Measurements from ENCODE around the gene H6PD. TPM values are rescaled to one million over a fixed set of nuclear protein-coding genes. Genes with fewer than 3 reads are reported as not detected.

Gene H6PD
- total RNA-seq, 2 experiments from 2014 or later, result 15.1 to 15.3 TPM

DNA sequence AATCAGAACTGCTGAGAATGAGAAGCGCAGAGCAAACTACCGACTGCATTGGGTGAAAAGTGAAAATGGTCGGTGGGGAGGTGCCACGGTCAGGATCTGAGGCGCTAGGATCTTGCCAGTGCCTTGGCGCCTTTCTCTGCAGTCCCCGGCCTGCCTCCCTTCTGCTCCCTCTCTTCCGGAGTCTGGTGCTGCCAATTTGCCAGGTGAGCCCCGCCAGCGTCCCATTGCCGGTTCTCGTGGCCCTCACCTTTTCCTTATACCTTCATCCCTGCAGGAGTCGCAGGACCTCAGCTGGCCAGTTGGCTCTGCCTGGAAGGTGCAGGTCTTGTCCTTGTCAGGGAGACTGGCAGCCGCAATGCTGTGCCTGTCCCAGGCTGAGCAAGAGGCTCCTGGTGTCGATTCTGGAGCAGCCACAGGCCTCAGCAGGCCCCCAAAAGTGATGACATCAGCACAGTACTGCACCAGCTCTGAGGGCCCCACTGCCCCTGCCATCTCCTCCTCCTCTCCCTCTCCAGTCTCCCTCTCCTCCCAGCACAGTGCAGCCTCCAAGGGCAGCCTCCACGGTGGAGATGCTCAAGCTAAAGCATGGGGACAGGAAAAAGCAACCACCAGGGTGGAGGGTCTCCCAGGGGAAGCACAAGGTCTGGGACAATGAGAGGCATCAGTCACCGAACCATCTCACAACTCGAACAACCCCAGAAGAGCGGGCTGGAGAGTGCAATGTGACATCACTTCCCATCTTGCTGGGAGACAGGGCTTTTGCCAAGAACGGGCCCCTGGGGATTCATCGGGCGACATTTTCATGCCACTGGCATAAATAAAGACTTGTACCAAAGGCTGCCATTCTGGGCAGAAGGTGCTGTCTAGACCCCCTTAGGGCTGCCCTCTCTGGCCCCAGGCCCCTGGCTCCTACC is 37.1 kb upstream of the H6PD start:
- peaks cover 67% of the 10 kb centered on the region for H3K27me3 Mint-ChIP-seq
- H3K36me3 Mint-ChIP-seq (ENCODE audit: low read depth), result no peaks in the 10 kb centered on the region
- no peak for DNase-seq
- peaks cover 27% of the 10 kb centered on the region for H3K4me1 Mint-ChIP-seq
- H3K9me3 Mint-ChIP-seq, result no peaks in the 10 kb centered on the region
- no peak overlapping the region for H3K4me3 Mint-ChIP-seq
- CTCF ChIA-PET, result interaction anchor here (0.5 to 2.2 kb wide), 8 partner anchors 9 to 110 kb away, joined by 3 to 13 read pairs (median 3); no protein-coding TSS in a partner anchor
- H3K27ac Mint-ChIP-seq, result no peak overlapping the region
- POLR2A ChIA-PET, result no interaction called here

DNA sequence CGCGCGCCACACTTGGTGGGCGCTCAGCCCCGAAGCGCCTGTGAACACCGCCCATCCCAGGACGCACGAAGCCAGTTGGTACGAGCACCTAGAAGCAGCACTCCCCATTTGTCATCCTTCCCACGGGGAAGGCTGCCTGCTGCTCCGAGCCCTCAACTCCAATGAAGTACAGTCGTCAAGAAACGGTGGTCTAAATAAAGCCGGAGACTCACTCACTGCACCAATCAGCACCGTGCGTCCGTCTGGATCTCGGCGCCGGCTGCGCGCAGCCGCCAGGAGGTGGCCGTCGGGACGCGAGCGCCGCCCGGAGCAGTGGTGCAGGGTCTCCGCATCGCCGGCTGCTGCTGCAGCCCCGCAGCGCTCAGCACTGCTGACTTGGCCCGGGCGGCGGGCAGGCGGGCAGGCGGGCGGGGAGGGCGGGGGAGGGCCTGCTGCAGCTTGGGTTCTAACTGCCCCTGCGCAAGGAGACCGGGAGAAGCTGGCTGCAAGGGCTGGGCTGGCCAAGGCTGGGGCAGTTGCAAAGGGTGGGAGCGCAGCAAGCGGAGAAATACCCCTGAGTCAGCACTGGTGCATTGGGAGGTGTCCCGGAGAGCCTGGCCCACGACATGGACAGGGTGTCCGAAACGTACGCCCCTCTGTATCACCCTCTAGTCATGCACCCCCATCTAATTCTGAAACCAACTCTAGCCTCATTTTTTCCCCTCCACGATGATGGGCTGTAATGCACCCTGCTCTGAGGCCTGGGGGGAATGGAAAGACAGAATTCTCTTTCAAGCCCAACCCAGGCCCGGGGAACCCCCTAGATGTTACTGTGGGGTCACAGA is 35.8 kb upstream of the H6PD start:
- Mint-ChIP-seq H3K27ac (no peak overlapping the region), H3K9me3 (no peaks in the 10 kb centered on the region), H3K4me3 (no peak overlapping the region), H3K27me3 (peaks cover 72% of the 10 kb centered on the region), H3K4me1 (peaks cover 40% of the 10 kb centered on the region), H3K36me3 (ENCODE audit: low read depth) (no peaks in the 10 kb centered on the region)
- CTCF ChIA-PET, result interaction anchor here (1.4 to 1.5 kb wide), 2 partner anchors 15 to 36 kb away, joined by 3 read pairs; partner anchors contain the start of gene H6PD
- POLR2A ChIA-PET, result no interaction called here
- DNase-seq, result no peak

DNA sequence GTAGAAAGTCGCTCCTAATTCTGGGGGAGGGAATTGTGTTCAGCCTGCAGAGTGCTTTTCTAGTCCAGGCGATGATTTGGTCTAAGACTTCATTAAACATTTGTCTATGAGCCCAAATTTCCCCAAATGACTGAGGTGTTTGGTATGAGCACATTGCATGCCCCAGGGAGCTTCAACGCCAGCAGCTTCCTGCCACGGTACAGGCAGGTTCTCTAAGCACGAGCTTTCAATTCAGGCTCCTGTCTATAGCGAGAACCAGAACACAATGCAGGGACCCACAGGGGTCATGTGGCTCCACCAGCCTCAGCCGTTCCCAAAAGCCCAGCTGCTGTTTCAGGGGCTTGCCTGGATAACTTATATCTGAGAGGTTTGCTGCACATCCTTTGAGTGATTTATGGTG is 34.1 kb upstream of the H6PD start:
- ChIA-PET POLR2A (interaction anchor here (0.7 kb wide), 1 partner anchor 1941 kb away, joined by 3 read pairs; no protein-coding TSS in a partner anchor), CTCF (interaction anchor here (0.6 to 2.5 kb wide), 10 partner anchors 20 to 1801 kb away, joined by 3 to 8 read pairs (median 4); partner anchors contain the start of gene H6PD)
- no peak overlapping the region for H3K4me3 Mint-ChIP-seq
- DNase-seq, result no peak
- H3K36me3 Mint-ChIP-seq (ENCODE audit: low read depth), result no peaks in the 10 kb centered on the region
- peaks cover 46% of the 10 kb centered on the region for H3K4me1 Mint-ChIP-seq
- H3K27ac Mint-ChIP-seq, result no peak overlapping the region
- H3K9me3 Mint-ChIP-seq, result no peaks in the 10 kb centered on the region
- peaks cover 79% of the 10 kb centered on the region for H3K27me3 Mint-ChIP-seq

DNA sequence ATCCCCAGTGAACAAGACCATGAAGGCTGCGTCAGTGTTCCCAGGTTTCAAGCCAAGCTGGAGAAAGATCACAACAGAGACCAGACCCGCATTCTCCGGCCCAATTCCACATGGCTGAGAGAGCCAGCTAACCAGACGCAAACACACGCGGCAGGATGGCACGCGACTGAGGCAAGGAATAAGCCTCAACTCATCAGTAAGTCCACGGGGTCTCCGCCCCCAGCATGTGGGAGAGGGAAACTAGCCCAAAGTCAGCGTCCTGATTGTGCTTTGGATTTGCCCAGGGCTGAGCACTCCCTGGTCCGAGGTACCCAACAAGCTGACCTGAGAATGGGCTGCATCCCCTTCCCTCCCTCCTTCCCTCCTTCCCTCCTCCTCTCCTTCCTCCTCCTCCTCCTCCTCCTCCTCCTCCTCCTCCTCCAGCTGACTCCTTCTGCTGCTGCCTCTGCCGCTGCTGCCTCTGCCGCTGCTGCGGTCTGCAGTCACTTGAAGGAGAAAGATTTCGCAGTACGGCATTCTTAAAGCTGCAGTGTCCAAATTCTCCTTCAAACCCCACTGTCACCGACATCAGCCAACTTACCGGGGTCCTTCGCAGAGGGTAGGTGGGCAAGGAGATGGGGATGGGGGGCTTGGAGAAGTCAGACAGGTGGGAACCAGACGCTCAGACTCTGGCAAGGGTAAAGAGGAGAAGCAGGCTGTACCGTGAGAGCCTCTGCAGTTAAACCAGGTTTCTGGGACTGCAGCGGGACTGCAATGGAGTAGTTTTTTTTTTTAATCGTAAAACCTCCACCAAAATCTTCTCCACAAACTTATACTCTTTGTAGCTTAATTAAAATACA is 33.0 kb upstream of the H6PD start:
- H3K36me3 Mint-ChIP-seq (ENCODE audit: low read depth), result no peaks in the 10 kb centered on the region
- peak; percentile 26 for DNase-seq
- peaks cover 86% of the 10 kb centered on the region for H3K27me3 Mint-ChIP-seq
- H3K9me3 Mint-ChIP-seq, result no peaks in the 10 kb centered on the region
- POLR2A ChIA-PET, result interaction anchor here (1.1 kb wide), 1 partner anchor 33 kb away, joined by 5 read pairs; the partner anchor contains the start of gene H6PD
- H3K4me1 Mint-ChIP-seq, result peaks cover 41% of the 10 kb centered on the region
- peak overlapping the region; percentile 1 for H3K4me3 Mint-ChIP-seq
- H3K27ac Mint-ChIP-seq, result no peak overlapping the region
- CTCF ChIA-PET, result interaction anchor here (0.7 to 2.5 kb wide), 11 partner anchors 21 to 414 kb away, joined by 3 to 8 read pairs (median 4); partner anchors contain the start of gene H6PD

DNA sequence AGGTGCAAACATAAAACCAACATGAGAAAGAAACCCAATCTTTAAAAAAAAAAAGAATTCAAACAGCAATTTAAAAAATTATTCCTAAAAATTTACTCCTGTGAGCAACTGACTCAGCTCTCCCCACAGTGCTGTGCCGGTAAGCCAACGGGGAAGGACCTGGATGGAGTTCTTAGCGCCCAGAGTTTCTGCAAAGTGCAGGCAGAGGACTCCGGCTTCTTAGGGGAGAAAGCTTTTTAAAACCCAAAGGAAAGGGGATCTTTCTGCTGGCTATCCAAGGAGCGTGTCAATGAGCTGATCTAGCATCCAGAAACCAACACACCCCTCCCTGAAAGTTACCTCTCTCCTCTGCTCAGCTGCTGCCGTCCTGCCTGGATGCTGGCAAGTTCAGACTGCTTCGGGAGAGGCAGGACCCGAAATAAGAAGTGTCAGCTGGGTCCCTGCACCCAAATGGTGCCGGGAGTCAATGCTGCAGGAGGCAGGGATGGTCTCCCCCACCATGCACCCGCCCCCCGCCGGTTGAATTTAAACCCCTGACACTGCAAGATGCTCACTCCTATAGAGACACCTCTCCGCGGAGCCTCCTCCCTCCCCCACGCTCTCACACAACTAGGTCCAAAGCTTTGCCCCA is 32.2 kb upstream of the H6PD start:
- ChIA-PET CTCF (interaction anchor here (0.7 to 2.5 kb wide), 5 partner anchors 22 to 92 kb away, joined by 3 to 8 read pairs (median 5); no protein-coding TSS in a partner anchor), POLR2A (no interaction called here)
- H3K27ac Mint-ChIP-seq, result no peak overlapping the region
- H3K27me3 Mint-ChIP-seq, result peaks cover 86% of the 10 kb centered on the region
- no peaks in the 10 kb centered on the region for H3K9me3 Mint-ChIP-seq
- DNase-seq, result no peak
- no peak overlapping the region for H3K4me3 Mint-ChIP-seq
- no peaks in the 10 kb centered on the region for H3K36me3 Mint-ChIP-seq (ENCODE audit: low read depth)
- H3K4me1 Mint-ChIP-seq, result peaks cover 37% of the 10 kb centered on the region

DNA sequence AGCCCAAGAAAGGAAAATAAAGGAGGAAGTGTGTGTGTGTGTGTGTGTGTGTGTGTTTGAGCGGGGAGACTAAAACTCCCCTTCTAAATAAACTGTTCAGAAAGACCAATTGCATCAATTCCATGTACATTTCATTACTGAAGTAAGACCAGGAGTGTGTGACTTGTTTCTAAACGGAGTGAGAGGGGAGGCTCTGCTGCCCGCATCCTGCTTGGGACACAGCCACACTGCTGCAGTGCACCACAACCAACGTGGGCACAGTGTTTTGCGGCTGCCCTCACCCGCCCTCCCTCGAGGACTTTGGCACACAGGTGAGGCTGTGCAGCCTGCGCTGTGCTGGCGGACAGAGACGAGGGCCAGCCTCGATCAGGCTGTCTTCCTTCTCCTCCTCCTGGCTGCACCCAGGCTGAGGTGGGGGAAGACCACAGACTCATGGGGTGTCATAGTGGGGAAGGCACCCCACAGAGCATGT is 31.0 kb upstream of the H6PD start:
- CTCF ChIA-PET, result no interaction called here

DNA sequence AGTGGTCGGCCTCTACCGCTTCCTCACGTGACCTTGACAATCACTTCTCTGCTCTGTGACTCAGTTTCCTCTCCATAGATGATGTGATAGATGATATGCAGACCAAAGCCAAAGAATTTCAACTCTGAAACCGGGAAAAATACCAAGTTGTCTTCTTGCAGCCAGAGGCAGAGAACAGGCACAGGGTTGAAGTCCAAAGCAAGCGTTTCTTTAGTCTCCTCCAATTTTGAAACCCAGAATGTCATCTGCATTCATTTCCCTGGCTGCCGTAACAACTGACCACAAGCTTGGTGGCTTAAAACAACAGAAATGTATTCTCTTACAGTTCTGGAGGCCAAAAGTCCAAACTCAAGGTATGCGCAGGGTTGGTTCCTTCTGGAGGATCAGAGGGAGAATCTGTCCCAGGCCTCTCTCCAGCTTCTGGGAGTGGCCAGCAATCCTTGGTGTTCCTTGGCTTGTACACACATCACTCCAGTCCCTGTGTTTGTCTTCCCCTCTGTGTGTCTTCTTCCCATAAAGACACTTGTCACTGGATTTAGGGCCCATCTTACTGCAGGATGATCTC is 30.3 kb upstream of the H6PD start:
- Mint-ChIP-seq H3K4me3 (no peak overlapping the region), H3K27me3 (peaks cover 76% of the 10 kb centered on the region), H3K9me3 (no peaks in the 10 kb centered on the region), H3K27ac (no peak overlapping the region), H3K36me3 (ENCODE audit: low read depth) (no peaks in the 10 kb centered on the region), H3K4me1 (peaks cover 35% of the 10 kb centered on the region)
- ChIA-PET CTCF (no interaction called here), POLR2A (no interaction called here)
- no peak for DNase-seq

More for the DNA sequence above, 31.0 kb upstream of the H6PD start:
- H3K4me1 Mint-ChIP-seq, result peaks cover 35% of the 10 kb centered on the region
- H3K4me3 Mint-ChIP-seq, result no peak overlapping the region
- peak; percentile 36 for DNase-seq
- H3K27ac Mint-ChIP-seq, result no peak overlapping the region
- peaks cover 81% of the 10 kb centered on the region for H3K27me3 Mint-ChIP-seq
- H3K9me3 Mint-ChIP-seq, result no peaks in the 10 kb centered on the region
- H3K36me3 Mint-ChIP-seq (ENCODE audit: low read depth), result no peaks in the 10 kb centered on the region
- POLR2A ChIA-PET, result no interaction called here

DNA sequence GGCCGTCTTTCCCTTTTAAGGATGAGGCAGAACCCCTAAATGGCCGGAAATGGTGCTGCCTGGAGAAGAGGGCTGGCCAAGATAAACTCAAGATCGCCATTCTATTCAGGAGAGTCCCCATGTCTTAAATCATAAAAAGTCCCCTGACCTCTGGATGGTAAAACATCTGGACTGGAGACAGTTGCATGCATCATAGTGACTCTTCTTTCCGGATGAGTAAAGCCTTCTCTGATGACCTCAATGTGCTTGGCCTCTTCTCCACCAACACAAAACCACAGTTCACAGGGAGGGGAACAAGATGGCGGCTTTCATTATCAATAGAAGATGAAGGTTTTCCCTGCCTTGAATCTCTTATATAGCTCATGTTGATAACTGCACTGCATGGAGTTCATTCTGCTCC is 27.5 kb upstream of the H6PD start:
- Mint-ChIP-seq H3K27ac (no peak overlapping the region), H3K4me1 (peaks cover 23% of the 10 kb centered on the region), H3K27me3 (peaks cover 58% of the 10 kb centered on the region), H3K4me3 (no peak overlapping the region), H3K36me3 (ENCODE audit: low read depth) (no peaks in the 10 kb centered on the region), H3K9me3 (no peaks in the 10 kb centered on the region)
- ChIA-PET POLR2A (no interaction called here), CTCF (interaction anchor here (1.2 kb wide), 1 partner anchor 10 kb away, joined by 3 read pairs; no protein-coding TSS in a partner anchor)
- no peak for DNase-seq

DNA sequence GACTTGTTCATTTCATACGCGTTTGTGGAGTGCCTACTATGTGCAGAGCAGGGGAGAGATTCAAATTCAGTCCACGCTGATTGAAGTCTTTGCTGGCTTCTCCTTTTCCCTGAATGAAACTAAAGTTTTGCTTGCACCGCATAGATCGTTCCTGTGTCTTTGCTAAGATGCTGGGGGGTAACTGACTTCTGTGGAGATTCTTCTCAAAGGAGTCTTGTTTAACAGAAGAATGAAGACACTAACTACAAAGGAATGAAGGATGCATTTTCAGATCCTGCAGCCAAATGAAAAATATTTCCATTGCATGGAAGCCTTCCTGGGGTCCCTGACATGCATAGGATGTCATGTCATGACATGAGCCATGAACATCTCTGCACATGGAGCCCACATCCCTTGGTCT is 26.9 kb upstream of the H6PD start:
- ChIA-PET CTCF (interaction anchor here (1.2 kb wide), 1 partner anchor 11 kb away, joined by 3 read pairs; no protein-coding TSS in a partner anchor), POLR2A (no interaction called here)
- Mint-ChIP-seq H3K36me3 (ENCODE audit: low read depth) (no peaks in the 10 kb centered on the region), H3K4me1 (peaks cover 17% of the 10 kb centered on the region), H3K27me3 (peaks cover 51% of the 10 kb centered on the region), H3K4me3 (no peak overlapping the region), H3K9me3 (no peaks in the 10 kb centered on the region), H3K27ac (no peak overlapping the region)
- DNase-seq, result no peak

DNA sequence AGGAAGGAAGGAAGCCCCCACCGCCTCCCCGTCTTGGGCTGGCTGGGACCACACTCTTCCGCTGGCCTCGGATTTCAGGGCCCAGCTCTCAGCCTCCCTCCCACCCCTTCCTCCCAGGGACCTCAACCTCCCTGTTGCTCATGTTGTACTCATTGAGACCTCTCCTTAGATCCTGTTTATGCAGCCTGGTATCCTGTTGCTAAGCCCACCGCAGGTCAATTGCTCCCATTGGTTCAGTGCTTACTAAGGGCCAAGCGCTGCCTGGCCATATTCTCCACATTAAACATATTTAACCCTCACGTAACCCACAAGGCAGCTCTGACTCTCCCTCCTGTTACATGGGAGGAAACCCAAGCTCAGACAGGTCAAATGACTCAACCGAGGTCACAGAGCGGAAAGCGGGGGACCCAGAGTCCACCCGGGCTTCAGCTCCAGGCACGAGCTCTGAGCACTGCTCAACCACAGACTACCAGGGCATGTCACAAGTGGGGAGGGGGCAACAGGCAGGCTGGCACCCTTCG is 23.2 kb upstream of the H6PD start:
- no peaks in the 10 kb centered on the region for H3K9me3 Mint-ChIP-seq
- ChIA-PET POLR2A (interaction anchor here (0.6 kb wide), 1 partner anchor 10 kb away, joined by 6 read pairs; no protein-coding TSS in a partner anchor), CTCF (interaction anchor here (1.0 to 2.0 kb wide), 2 partner anchors 15 to 245 kb away, joined by 4 to 5 read pairs; no protein-coding TSS in a partner anchor)
- H3K27ac Mint-ChIP-seq, result no peak overlapping the region
- DNase-seq, result no peak
- H3K4me1 Mint-ChIP-seq, result no peaks in the 10 kb centered on the region
- peaks cover 23% of the 10 kb centered on the region for H3K27me3 Mint-ChIP-seq
- H3K36me3 Mint-ChIP-seq (ENCODE audit: low read depth), result no peaks in the 10 kb centered on the region
- no peak overlapping the region for H3K4me3 Mint-ChIP-seq

DNA sequence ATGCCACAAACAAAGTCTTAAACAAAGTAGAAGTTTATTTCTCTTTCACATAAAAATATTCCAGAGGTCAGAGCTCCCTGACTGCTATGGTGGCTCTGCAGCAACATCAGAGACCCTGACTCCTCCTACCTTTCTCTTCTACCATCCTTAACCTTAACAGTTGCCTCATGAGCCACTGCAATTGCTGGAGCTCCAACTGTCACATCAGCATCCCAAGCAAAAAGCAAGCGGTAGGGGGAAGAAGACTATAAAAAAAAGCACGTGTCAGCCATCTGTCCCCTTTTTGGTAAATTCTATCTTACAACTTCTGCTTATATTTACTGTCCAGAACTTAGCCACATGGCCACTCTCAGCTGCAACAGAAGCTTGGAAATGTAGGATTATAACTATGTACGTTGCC is 21.8 kb upstream of the H6PD start:
- no peak overlapping the region for H3K4me3 Mint-ChIP-seq
- no peak for DNase-seq
- POLR2A ChIA-PET, result no interaction called here
- no peaks in the 10 kb centered on the region for H3K4me1 Mint-ChIP-seq
- H3K27me3 Mint-ChIP-seq, result peaks cover 12% of the 10 kb centered on the region
- no peaks in the 10 kb centered on the region for H3K9me3 Mint-ChIP-seq
- H3K36me3 Mint-ChIP-seq (ENCODE audit: low read depth), result no peaks in the 10 kb centered on the region
- no peak overlapping the region for H3K27ac Mint-ChIP-seq
- CTCF ChIA-PET, result no interaction called here
